Smooth muscle cell of the brain vasculature (primary cell): ENCODE measurements around the gene BEX2.
"Not testable (repeated sequence)": the region's sequence is repeated elsewhere in the genome, so short reads cannot be mapped to it uniquely, and the experiment has no call there.

ENCODE experiments used
- DNase-seq: peaks from one replicate; pipeline ENCODE4 v3.0.0-alpha.2; 2012; ENCODE audit warnings: low read depth, low spot score

The BEX2 gene

GRCh38 chrX:103310555-103311398, at the start of gene BEX2:
TSS of gene BEX2 (minus strand) at chrX:103310990. CDS start at chrX:103309976, 1,014 bp downstream.
- no peak for DNase-seq

GRCh38 chrX:103360092-103360491, 49.3 kb upstream of the BEX2 start:
- DNase-seq, result no peak

- not testable (repeated sequence) for DNase-seq
Observed at GRCh38 chrX:103359605-103360004, 48.8 kb upstream of the BEX2 start.

- DNase-seq, result no peak
Observed at GRCh38 chrX:103357871-103358270, 47.1 kb upstream of the BEX2 start.

- no peak for DNase-seq
Observed at GRCh38 chrX:103356858-103357257, 46.1 kb upstream of the BEX2 start.

- no peak for DNase-seq
Observed at GRCh38 chrX:103356130-103356798, 45.5 kb upstream of the BEX2 start, which contains the start of gene TCEAL9. TSS of gene TCEAL9 (plus strand) at chrX:103356506. CDS start at chrX:103357685, 1,179 bp downstream.

GRCh38 chrX:103347682-103348397, 37.0 kb upstream of the BEX2 start:
- DNase-seq, result no peak

GRCh38 chrX:103344606-103345005, 33.8 kb upstream of the BEX2 start:
- DNase-seq, result no peak

GRCh38 chrX:103343105-103343504, 32.3 kb upstream of the BEX2 start:
- DNase-seq, result no peak

- no peak for DNase-seq
Observed at GRCh38 chrX:103338663-103339062, 27.9 kb upstream of the BEX2 start.

GRCh38 chrX:103330681-103331288, 20.0 kb upstream of the BEX2 start:
- no peak for DNase-seq

GRCh38 chrX:103329991-103330390, 19.2 kb upstream of the BEX2 start, which contains the start of gene TCEAL7:
TSS of gene TCEAL7 (plus strand) at chrX:103330239. CDS start at chrX:103331404, 1,165 bp downstream.
- no peak for DNase-seq

- no peak for DNase-seq
Observed at GRCh38 chrX:103311399-103311780, 600 bp upstream of the BEX2 start.

GRCh38 chrX:103309860-103310554, 783 bp downstream of the BEX2 start:
- no peak for DNase-seq

- DNase-seq, result not testable (repeated sequence)
Observed at GRCh38 chrX:103305666-103306065, 5.1 kb downstream of the BEX2 start.

GRCh38 chrX:103304705-103305104, 6.1 kb downstream of the BEX2 start:
- no peak for DNase-seq

- DNase-seq, result no peak
Observed at GRCh38 chrX:103293118-103293517, 17.7 kb downstream of the BEX2 start.

GRCh38 chrX:103279624-103280023, 31.2 kb downstream of the BEX2 start:
- DNase-seq, result no peak

GRCh38 chrX:103276581-103277002, 34.2 kb downstream of the BEX2 start, which contains the start of gene TCEAL5:
TSS of gene TCEAL5 (minus strand) at chrX:103276750. CDS start at chrX:103274563, 2,187 bp downstream.
- no peak for DNase-seq

- DNase-seq, result no peak
Observed at GRCh38 chrX:103275947-103276567, 34.7 kb downstream of the BEX2 start.
